Fibroblast of villous mesenchyme (primary cell): Measurements from ENCODE around the gene PPOX. TPM values are rescaled to one million over a fixed set of nuclear protein-coding genes. Genes with fewer than 3 reads are reported as not detected.

Experiments
- DNase-seq: peaks from one replicate; pipeline ENCODE4 v3.0.0-alpha.2; 2010; ENCODE audit warnings: low read depth
- H3K4me3 ChIP-seq: 2 replicates; pipeline ENCODE4 v1.5.1; 2011; ENCODE audit warnings: low read depth, mild to moderate bottlenecking, low read length
- total RNA-seq: library from RNA; depleted of rRNA; stranded (reverse); fragments of >200 nt; gene quantifications from 2 replicates; pipeline ENCODE4 v1.2.3, GENCODE V29; 2012
- TF ChIP-seq, protein P1 (sequence below): IDR thresholded peaks from 2 replicates; pipeline ENCODE4 v1.5.1; 2012; ENCODE audit warnings: low read depth, mild to moderate bottlenecking, low read length; ENCODE audit not compliant: insufficient read depth

PPOX gene
- total RNA-seq, 1 donor, result 10.4 TPM

DNA sequence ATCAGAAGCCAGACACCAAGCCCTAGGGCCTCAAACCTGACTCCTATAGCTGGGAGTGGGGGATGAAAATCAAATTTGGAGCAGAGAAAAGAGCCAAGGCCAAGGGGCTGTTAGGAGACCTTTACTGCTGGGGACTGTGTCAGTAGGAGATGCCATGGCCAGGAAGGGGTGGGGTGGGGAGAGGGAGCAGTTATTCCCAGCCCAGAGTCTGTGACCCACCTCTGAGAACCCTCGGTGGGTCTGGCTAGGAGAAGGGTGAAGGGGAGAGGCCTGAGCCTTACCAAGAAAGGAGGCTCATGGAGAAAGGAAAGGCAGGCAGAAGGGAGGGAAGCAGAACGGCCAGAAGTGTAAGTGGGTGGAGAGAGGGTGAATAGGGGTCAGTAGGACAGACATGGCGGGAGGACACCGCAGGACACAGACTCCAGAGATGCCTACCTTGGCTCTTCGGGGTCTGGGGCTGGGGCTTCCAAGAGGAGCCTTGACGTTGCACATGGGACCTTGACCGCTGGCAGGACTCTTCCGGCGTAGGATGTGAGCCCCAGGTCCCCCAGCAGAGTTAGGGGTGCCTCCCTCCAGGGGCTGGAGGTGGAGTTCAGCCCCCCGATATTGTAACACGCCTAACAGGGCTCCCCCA, 31.5 kb downstream of the PPOX start:
- DNase-seq, result no peak
- TF ChIP-seq, protein P1, sequence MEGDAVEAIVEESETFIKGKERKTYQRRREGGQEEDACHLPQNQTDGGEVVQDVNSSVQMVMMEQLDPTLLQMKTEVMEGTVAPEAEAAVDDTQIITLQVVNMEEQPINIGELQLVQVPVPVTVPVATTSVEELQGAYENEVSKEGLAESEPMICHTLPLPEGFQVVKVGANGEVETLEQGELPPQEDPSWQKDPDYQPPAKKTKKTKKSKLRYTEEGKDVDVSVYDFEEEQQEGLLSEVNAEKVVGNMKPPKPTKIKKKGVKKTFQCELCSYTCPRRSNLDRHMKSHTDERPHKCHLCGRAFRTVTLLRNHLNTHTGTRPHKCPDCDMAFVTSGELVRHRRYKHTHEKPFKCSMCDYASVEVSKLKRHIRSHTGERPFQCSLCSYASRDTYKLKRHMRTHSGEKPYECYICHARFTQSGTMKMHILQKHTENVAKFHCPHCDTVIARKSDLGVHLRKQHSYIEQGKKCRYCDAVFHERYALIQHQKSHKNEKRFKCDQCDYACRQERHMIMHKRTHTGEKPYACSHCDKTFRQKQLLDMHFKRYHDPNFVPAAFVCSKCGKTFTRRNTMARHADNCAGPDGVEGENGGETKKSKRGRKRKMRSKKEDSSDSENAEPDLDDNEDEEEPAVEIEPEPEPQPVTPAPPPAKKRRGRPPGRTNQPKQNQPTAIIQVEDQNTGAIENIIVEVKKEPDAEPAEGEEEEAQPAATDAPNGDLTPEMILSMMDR, result no peak
- peak overlapping the region; percentile 64 for H3K4me3 ChIP-seq

DNA sequence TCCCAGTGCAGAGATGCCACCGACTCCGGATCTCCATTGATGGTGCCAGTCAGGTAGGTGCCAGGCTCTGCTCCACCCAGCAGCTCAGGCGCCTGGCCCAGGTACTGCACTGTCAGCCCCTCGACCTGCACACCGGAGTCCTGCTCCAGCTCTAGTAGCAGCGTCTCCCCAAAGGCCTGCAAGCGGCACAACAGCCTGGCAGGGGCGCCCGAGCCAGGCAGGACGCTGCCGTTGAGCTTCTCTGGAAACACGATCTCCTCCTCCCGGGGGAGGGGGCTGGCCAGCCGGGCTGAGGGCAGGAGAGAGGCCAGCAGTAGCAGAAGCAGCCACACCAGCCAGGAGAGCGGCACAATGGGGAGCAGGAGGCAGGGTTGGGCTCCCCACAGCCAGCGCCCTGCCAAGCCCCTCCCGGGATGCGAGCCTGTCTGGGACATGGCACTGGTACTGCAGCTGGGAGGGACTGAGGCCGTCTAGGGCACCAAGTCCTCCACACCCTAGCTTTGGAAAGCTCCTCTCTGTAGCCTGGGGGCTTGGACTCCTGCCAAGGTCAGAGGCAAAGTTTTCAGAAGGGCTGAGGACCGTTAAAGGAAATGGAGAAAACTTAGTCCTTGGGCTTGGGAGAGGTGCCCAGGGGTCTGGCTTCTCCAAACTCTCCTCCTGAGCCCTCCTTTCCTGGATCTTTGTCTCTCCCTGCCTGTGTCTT, 32.1 kb downstream of the PPOX start:
- TF ChIP-seq, protein P1, result no peak
- peak; percentile 56 for DNase-seq
- peak overlapping the region; percentile 64 for H3K4me3 ChIP-seq

DNA sequence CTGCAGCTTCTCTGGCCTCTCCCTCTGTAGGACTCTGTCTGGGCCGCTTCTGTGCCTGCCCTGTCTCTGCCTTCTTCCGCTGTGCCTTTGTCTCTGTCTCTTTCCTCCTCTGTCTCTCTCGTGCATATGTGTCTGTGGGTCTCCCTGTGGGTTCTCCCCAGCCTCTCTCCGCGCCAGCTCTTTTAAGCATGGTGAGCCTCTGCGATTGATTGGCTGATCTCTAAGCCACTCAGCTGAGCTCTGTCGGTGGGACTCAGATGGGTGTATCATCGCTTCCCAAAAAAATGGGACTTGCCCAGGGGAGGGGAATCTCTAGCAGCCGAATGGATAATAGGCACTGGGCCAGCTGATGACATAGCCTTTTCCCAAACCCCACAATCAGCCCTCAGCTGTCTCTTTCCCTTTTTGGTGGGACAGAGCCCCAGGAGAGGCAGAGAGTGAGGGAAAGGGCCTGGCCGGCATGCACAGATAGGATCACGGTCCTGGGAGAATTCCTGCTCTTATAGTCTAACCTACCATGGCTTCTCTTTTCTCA, 32.7 kb downstream of the PPOX start, which contains the start of gene ADAMTS4:
Gene ADAMTS4, minus strand, starts transcription at position 158 of the 535 bp plus-strand sequence. CDS start 427 bp downstream, outside the sequence.
- peak; percentile 90 for DNase-seq
- TF ChIP-seq, protein P1, result no peak
- peak within 1 kb of the TSS; percentile 64 for H3K4me3 ChIP-seq

DNA sequence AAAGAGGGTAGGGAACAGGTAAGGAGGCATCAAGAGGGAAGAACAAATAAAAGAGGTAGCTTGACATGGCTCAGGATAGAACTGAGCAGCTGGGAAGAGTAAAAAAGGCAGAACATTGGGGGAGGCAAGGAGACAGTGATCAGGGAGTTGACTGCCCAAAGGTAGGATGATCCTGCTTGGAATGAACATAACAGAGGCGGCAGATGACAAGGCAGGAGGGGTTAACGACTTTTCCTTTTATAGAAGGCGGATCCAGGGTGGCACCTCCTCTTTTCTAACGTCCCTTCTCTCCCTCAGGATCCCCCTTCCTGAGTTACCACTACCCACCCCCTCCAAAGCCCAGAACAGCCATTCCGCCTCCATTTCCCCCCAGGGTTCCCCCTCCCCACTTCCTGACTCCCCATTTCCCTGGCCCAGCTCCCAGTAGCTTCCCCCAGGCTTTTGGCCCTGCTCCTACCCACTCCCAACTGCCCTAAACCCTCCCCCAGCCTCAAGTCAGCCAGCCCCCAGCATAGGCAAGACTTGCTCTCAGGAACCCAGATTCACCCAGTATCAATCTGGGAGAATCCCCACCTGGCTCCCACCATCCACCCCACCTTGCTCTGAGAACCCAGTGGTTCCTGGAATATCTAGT, 33.4 kb downstream of the PPOX start:
- DNase-seq, result no peak
- H3K4me3 ChIP-seq, result no peak overlapping the region
- TF ChIP-seq, protein P1, result no peak

DNA sequence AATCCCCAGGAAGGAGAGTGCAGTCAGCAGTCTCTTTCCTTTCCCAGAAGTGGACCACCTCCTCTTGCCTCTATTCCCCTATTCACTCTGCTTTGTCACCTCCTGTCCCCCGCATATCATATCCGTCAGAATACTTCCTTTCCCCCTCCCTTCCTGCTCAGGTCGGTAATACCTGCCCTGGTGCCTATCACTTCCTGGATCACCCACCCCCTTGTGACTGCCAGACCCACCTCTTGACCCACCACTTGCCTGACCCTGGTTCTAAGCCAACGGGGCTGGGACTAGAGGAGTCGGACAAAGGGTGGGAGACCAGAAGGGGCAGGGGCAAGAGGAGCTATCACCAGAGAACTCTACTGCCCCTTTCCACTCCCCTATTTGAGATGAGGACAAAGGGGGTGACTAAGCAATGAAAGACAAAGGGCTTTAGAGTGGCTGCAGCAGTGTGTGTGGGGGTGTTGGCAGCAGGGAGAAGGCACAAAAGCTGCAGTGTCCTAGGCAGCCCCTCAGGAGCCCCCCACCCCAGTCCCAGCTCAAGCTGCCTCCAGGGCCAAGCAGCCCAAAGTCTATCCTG, 34.3 kb downstream of the PPOX start:
- H3K4me3 ChIP-seq, result no peak overlapping the region
- TF ChIP-seq, protein P1, result no peak
- no peak for DNase-seq

DNA sequence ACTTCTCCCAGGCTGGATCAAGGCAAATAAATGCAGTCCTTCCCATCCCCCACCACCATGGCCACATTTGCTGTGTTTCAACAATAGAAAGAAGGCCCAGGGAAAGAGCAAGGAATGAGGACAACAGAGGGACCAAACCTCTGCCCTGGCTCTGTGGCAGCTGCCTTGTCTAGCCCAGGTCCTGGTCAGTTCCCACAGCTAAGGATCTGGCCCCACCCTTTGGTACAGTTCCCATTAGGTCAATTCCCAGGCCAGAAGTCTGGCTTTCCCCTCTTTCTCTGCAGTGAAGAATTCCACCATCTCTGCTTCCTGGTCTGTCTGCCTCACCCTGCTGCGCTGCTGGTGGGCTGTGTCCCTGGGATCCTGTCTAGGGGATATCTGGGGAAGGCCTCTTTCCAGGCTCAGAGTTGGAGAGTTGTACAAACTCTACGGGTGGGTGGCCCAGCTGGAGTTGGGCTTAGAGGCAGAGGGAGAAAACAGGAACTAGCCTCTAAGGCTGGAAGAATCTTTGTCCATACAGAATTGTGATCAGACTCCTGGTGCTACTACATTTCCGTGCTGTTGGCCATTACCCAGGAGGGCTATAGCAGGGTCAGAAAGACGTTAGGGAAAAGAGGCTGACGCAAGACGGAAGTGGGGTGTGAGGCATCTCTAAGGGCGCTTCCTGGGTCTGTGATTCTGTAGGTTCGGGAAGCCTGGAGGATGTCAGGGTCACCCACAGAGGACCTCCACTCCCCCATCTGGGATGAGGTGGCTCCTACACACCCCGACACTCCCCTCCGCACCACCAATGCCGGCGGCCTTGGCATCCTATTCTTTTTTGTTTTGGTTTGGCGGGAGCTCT, 35.0 kb downstream of the PPOX start:
- TF ChIP-seq, protein P1, result no peak
- H3K4me3 ChIP-seq, result peak overlapping the region; percentile 96
- DNase-seq, result peak; percentile 91
